GM21390 (cell line): Measurements from ENCODE around the gene CHCHD4.

Experiments used
- ATAC-seq: cut with Tn5 transposase; IDR thresholded peaks from one replicate; pipeline ENCODE4 v1.9.1; 2021; ENCODE audit not compliant: unreplicated experiment

Gene CHCHD4

GRCh38 chr3:14150078-14150477, 25.4 kb upstream of the CHCHD4 start:
- no peak for ATAC-seq

DNA sequence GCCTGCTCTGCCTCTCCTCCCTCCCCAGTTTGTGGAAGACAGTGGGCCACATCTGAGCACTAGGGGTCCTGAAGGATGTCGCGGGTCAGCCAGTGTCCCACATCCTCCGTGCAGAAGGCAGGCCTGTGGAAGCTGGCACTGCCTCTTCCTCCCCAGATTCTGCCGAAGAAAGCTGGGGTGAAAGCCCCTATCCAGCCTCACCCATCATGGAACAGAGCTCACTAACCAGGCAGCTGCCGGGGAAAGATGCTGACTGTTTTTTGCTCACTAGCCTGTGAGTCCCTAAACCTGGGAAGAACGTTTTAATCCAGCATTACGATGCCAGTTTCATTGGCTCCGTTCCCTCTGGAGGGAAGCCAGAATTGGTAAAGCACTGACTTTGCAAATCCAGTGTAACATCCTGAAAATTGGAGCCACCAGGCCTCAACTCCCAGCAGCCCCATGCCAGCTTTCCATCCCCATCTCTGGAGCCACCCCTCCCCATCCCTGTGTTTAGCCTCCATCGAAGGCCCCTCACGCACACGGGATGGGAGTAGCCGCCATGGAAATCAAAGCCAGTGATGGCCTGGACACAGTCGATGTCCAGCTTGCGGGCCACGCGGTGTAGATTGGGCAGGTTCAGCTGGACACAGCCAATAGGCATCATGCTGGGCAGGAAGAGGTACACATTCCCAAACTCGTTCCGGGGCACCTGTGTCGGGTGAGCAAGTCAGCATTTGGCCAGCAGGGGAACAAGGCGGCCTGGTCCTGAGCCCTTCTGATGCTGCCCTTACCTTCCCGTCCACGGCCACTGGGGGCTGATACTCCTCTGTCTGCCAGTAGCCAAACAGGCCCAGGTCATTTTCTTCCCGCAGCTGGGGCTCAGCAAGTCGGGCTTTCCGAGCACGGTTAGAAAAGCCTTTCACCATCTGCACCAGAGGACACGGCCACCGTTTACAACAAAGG, 23.6 kb upstream of the CHCHD4 start:
- ATAC-seq, result no peak

DNA sequence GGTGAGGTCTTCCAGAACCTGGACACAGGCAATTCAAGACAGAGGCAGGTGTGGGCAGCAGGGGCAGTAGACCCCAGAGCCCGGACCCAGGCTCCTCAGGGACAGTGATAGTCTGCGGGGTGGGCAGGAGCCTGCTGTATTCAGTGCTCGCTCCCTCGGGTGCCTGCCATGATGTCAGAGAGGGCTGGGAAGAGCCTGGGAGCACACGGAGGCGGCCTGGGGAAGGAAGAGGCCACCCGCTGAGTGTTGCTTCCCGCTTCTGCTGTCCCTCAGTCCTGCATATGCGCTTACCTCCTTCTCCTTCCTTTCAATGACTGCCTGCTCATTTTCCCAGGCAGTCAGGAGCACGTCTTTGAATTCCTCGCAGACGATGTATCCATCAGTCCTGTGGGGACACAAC, 22.9 kb upstream of the CHCHD4 start:
- no peak for ATAC-seq

DNA sequence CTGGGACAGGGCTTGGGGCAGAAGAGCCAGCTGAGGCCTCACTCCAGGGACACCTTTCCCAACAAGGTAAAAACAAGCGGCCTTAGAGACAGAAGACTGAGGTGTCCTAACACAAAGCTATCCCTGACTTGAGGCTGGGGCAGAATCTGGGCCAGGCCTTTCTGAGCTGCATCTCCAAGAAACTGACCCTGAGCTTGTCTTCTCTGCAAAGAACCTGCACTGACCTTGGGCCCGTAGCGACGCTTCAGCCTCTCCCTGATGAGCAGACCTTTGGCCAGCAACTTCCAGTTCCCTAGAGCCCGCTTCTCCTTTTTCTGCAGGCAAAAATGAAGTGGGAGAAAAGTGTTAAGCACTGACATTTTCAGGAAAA, 22.4 kb upstream of the CHCHD4 start:
- ATAC-seq, result no peak

DNA sequence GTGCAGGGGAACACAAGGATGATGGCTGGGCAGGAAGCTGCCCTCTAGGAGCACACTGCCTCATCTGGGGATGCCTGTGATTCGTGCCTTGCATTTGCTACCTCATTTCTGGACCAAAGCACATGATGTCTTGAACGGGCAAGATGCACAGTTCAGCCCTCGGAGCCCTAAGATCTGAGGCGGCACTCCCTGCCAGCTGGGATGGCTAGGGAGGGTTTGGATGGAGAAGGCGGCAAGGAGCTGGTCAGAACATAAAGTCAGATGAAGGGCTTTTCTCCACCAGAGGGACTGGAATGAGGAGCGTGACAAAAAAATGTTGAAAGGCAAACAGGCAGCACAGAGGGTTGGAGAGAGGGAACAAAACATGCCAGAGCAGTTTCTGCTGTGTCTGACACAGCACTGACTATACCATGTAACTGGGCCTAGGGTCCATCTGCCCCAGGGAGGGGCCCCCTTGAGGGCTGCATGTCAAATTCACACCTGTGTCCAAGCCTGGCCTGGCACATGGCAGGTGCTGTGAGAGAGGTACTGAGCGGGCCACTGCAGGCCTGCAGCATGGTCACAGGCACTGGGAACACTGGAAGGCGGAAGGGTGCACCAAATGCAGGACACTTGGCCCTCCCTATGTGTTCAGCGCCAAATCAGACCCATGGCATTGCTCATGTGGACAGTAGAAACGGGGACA, 21.9 kb upstream of the CHCHD4 start:
- ATAC-seq, result no peak

GRCh38 chr3:14145670-14146380, 21.2 kb upstream of the CHCHD4 start:
- no peak for ATAC-seq

GRCh38 chr3:14145236-14145635, 20.6 kb upstream of the CHCHD4 start:
- ATAC-seq, result no peak

- peak; percentile 97 for ATAC-seq
These were observed 19.9 kb upstream of the CHCHD4 start for GRCh38 chr3:14144423-14145075.

DNA sequence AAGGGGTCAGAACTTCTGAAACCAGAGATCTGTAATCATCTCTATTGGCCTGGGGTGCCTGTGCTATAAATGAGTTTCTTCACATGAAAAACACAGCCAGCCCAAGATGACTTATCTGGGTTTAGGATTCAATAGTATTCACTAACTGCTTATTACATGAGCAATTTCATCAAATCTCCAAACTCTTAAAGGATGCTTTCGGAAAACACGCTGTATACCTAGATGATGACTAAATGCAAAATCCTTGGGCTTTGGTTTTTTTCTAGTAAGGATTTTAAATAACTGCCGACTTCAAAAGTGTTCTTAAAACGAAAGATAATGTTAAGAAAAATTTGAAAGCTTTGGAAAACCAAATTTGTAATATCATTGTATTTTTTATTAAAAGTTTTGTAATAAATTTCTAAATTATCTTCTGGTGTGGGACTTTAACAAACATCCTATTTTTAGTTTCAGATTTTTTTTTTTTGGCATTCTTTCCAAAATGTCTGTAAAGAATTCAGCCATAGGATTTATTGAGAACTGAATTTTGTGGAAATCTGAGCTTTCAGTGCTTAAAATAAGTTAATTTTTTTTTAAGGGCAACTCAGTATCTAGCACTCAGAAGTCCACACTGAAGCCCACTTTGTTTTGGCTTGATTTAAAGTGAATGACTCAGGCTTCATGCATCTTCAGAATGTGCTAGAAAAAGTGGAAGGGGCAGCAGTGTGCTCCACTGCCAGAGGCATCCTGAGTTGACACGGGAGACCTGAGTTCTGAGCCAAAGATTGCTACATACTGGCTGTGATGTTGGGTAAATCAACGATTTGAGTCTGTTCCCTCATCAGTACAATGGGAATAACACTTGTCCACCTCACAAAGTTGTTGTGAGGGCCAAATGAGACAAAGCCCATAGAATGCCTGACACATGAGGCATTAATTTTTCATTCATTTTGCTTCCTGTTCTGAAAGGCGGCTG, 18.9 kb upstream of the CHCHD4 start:
- ATAC-seq, result no peak

DNA sequence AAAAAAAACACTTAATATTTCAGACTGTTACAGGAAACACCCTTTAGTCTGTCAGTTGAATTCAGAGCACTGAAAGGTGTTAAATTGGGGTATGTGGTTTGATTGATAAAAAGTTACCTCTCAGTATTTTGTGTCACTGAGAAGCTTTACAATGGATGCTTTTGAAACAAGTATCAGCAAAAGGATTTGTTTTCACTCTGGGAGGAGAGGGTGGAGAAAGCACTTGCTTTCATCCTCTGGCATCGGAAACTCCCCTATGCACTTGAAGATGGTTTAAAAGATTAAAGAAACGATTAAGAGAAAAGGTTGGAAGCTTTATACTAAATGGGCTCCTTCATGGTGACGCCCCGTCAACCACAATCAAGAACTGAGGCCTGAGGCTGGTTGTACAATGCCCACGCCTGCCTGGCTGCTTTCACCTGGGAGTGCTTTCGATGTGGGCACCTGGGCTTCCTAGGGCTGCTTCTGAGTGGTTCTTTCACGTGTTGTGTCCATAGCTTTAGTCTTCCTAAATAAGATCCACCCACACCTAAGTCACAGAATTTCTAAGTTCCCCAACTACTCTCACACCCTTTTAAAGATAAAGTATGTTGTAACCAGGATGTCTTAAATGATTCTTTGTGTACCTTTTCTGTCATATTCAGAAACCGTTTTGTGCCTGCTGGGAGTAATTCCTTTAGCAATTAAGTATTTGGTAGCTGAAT, 18.0 kb upstream of the CHCHD4 start:
- no peak for ATAC-seq

DNA sequence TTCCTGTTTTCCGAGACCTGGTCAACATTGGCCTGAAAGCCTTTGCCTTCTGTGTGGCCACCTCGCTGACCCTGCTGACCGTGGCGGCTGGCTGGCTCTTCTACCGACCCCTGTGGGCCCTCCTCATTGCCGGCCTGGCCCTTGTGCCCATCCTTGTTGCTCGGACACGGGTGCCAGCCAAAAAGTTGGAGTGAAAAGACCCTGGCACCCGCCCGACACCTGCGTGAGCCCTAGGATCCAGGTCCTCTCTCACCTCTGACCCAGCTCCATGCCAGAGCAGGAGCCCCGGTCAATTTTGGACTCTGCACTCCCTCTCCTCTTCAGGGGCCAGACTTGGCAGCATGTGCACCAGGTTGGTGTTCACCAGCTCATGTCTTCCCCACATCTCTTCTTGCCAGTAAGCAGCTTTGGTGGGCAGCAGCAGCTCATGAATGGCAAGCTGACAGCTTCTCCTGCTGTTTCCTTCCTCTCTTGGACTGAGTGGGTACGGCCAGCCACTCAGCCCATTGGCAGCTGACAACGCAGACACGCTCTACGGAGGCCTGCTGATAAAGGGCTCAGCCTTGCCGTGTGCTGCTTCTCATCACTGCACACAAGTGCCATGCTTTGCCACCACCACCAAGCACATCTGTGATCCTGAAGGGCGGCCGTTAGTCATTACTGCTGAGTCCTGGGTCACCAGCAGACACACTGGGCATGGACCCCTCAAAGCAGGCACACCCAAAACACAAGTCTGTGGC, 17.1 kb upstream of the CHCHD4 start:
- no peak for ATAC-seq

- no peak for ATAC-seq
These were observed 16.5 kb upstream of the CHCHD4 start for GRCh38 chr3:14141144-14141543.

DNA sequence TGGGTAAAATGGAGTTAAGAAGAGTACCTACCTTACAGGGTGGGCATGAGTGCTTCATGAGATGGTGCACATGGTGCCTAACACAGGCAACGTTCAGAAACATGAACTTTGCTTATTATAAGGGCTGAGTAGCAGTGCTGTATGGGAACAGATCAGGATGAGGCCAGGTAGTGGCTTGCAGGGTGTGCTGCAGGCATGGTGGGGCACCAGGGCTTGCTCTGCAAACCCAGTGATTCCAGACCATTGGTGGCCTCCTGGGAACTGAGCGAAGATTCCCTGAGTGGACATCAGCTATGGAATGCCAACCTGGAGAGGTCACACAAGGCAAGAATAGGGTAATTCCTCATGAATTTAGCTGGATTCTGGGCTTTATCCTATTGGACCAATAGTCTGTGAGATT, 16.0 kb upstream of the CHCHD4 start:
- ATAC-seq, result no peak

DNA sequence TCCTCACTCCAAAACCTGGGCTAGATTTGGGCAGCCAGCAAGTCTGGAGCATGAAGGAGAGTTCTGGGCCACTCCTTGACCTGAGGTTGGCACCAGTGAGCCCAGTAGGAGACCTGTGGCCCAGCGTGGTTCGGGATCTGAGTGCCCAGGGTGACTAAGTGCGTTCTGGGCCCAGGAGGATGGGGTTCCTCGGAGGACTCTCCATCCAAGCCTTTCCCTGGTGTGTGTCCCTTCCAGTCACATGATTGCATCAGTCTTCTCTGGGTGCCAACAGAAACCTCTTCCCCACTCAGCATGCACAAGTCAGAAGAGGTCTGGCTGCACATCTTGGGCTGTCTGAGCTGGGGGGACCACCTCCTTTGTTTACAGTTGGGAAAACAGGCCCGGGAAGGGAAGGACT, 15.1 kb upstream of the CHCHD4 start:
- ATAC-seq, result no peak

DNA sequence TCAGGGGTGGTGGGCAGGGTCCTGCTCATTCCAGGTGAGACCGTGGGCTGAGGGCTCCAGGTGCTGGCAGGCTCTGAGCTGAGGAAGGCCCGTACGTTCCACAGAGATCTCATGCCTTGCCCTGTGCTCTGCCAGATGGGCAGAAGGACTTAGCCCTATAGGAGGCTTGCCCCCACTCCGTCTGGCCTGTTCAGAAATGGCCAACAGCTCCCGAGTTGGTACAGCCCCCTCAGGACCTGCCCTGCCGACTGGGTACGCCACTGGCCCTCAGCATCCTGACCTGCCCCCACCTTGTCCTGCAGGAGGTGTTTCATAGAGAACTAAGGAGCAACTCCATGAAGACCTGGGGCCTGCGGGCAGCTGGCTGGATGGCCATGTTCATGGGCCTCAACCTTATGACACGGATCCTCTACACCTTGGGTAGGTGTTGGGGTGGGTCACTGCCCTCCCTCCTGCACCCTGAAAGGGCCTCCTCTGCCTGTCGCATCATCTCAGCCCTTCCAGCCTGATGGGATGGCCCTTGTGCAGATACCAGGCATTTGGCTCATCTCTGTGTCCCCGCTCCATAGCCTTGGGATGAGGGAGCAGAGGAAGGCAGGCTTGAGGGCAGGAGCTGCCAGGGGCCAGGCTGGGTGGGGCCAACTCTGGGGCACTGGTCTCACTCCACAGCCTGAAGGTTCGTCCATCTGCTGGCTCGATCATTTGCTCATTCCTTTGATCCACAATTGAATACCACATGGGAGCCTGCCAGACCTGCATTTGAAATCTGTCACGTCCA, 14.4 kb upstream of the CHCHD4 start:
- no peak for ATAC-seq

GRCh38 chr3:14138109-14138877, 13.6 kb upstream of the CHCHD4 start:
- ATAC-seq, result no peak

DNA sequence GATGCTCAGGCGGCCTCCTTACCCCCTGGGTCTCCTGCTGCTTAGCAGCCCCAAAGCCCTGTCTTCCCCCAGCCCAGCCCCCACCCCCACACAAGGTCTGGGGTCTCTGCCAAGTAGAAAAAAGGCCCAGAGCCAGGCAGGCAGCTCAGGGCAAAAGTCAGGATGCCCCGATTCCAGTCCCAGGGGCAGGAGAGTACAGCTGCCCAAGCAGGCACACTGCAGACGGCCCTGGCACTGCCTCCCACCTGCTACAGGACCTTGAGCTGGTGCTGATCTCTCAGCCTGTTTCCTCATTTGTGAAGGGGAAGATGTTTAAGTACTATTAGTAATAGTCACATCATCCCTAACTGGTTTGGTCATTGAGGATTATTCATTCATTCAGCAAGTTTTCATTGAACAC, 12.8 kb upstream of the CHCHD4 start:
- ATAC-seq, result no peak
